HEK293 (cell line): ENCODE results near the gene ATP5F1A.

ENCODE experiments used
- EGR2 ChIP-seq: fragments of 450-650 bp; formaldehyde crosslinking; IDR thresholded peaks from 2 replicates; pipeline ENCODE4 v1.5.1; 2016; ENCODE audit warnings: low read depth, missing biosample characterization, missing genetic modification characterization
- ZNF114 ChIP-seq: fragments of 450-650 bp; formaldehyde crosslinking; IDR thresholded peaks from 2 replicates; pipeline ENCODE4 v1.5.0; 2017; ENCODE audit warnings: missing biosample characterization, missing genetic modification characterization
- ZNF664 ChIP-seq: fragments of 450-650 bp; formaldehyde crosslinking; IDR thresholded peaks from 2 replicates; pipeline ENCODE4 v1.5.1; 2016; ENCODE audit warnings: missing biosample characterization, missing genetic modification characterization
- TF ChIP-seq, protein P1 (sequence below): fragments of 450-650 bp; formaldehyde crosslinking; IDR thresholded peaks from 2 replicates; pipeline ENCODE4 v1.5.1; 2016; ENCODE audit warnings: missing biosample characterization, missing genetic modification characterization
- TF ChIP-seq, protein P2 (sequence below): fragments of 450-650 bp; formaldehyde crosslinking; IDR thresholded peaks from 2 replicates; pipeline ENCODE4 v1.5.1; 2016; ENCODE audit warnings: missing biosample characterization, missing genetic modification characterization

DNA sequence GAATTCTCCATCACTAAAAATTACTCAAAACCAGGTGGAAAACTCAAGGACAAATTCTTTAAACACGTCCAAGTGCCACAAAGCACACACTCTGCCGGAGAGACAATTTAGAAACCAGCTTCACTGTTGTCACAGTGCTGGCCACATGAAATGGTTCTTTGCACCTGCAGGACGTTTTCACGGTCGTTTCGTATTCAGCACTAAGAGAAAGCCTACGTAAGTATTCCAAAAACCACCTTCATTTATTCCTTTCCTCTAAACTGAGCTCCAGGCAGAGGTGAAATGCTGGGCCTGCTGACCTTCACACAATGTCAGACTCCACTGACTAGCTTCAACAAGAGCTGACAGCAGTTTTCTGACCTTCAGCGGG lies 680 bp downstream of the ATP5F1A start:
- TF ChIP-seq, protein P1, sequence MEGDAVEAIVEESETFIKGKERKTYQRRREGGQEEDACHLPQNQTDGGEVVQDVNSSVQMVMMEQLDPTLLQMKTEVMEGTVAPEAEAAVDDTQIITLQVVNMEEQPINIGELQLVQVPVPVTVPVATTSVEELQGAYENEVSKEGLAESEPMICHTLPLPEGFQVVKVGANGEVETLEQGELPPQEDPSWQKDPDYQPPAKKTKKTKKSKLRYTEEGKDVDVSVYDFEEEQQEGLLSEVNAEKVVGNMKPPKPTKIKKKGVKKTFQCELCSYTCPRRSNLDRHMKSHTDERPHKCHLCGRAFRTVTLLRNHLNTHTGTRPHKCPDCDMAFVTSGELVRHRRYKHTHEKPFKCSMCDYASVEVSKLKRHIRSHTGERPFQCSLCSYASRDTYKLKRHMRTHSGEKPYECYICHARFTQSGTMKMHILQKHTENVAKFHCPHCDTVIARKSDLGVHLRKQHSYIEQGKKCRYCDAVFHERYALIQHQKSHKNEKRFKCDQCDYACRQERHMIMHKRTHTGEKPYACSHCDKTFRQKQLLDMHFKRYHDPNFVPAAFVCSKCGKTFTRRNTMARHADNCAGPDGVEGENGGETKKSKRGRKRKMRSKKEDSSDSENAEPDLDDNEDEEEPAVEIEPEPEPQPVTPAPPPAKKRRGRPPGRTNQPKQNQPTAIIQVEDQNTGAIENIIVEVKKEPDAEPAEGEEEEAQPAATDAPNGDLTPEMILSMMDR (tag by site-specific recombination) = no peak
- TF ChIP-seq ZNF114 (tag by site-specific recombination) (no peak), ZNF664 (tag by site-specific recombination) (no peak), EGR2 (tag by site-specific recombination) (no peak)
- TF ChIP-seq, protein P2, sequence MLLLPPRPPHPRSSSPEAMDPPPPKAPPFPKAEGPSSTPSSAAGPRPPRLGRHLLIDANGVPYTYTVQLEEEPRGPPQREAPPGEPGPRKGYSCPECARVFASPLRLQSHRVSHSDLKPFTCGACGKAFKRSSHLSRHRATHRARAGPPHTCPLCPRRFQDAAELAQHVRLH (tag by site-specific recombination) = no peak
